Mesenchymal stem cell (in vitro differentiated cells and primary cell): ENCODE data around the gene ENAM.
"Not testable (repeated sequence)": the region's sequence is repeated elsewhere in the genome, so short reads cannot be mapped to it uniquely, and the experiment has no call there.

Source experiments
- DNase-seq: peaks from one replicate; pipeline ENCODE4 v3.0.0-alpha.2; 2013
- H2AFZ ChIP-seq: one replicate; pipeline ENCODE4 v1.6.1; 2013; ENCODE audit warnings: low read depth, mild to moderate bottlenecking, control low read depth, inconsistent platforms, low read length, moderate library complexity
- H2AK5ac ChIP-seq: 2 replicates; pipeline ENCODE4 v1.6.1; 2013; ENCODE audit warnings: low read length, moderate library complexity, mild to moderate bottlenecking, inconsistent platforms; ENCODE audit not compliant: severe bottlenecking
- H2BK120ac ChIP-seq: one replicate; pipeline ENCODE4 v1.6.1; 2013; ENCODE audit warnings: low read depth, mild to moderate bottlenecking, inconsistent platforms, low read length, moderate library complexity
- H2BK12ac ChIP-seq, 2 experiments: one replicate each; pipeline ENCODE4 v1.6.1; 2013; ENCODE audit warnings: inconsistent platforms in 2 of 2, low read length in 2 of 2, mild to moderate bottlenecking in 2 of 2, moderate library complexity in 2 of 2, control low read depth in 1 of 2
- H2BK15ac ChIP-seq: one replicate; pipeline ENCODE4 v1.6.1; 2013; ENCODE audit warnings: mild to moderate bottlenecking, low read depth, inconsistent platforms; ENCODE audit not compliant: poor library complexity, severe bottlenecking
- H2BK5ac ChIP-seq: 2 replicates; pipeline ENCODE4 v1.6.1; 2013; ENCODE audit warnings: low read depth, mild to moderate bottlenecking, low read length, control low read depth, inconsistent platforms; ENCODE audit not compliant: poor library complexity, severe bottlenecking
- H3K14ac ChIP-seq, 2 experiments: one replicate each; pipeline ENCODE4 v1.6.1; 2013; ENCODE audit warnings: inconsistent platforms in 2 of 2, low read length in 2 of 2, control low read depth in 1 of 2, mild to moderate bottlenecking in 1 of 2, moderate library complexity in 1 of 2
- H3K18ac ChIP-seq, 2 experiments: one replicate each; pipeline ENCODE4 v1.6.1; 2013; ENCODE audit warnings: inconsistent platforms in 2 of 2, low read length in 2 of 2, control low read depth in 1 of 2, low read depth in 1 of 2, mild to moderate bottlenecking in 1 of 2
- H3K23ac ChIP-seq, 2 experiments: one replicate each; pipeline ENCODE4 v1.6.1; 2013; ENCODE audit warnings: inconsistent platforms in 2 of 2, low read length in 2 of 2, mild to moderate bottlenecking in 2 of 2, moderate library complexity in 2 of 2, control low read depth in 1 of 2
- H3K27ac ChIP-seq: 2 replicates; pipeline ENCODE4 v1.5.1; 2013; ENCODE audit warnings: mild to moderate bottlenecking, moderate library complexity, low read length, control low read depth, inconsistent platforms; ENCODE audit not compliant: poor library complexity, severe bottlenecking
- H3K27me3 ChIP-seq, 2 experiments: 2 replicates each; pipeline versions ENCODE4 v1.6.1 to v1.7.0; 2013; ENCODE audit warnings: low read length in 2 of 2, mild to moderate bottlenecking in 2 of 2, moderate library complexity in 2 of 2, control low read depth in 1 of 2, inconsistent platforms in 1 of 2; ENCODE audit not compliant: control insufficient read depth in 1 of 2, insufficient read depth in 1 of 2
- H3K36me3 ChIP-seq, 2 experiments: 2 replicates each; pipeline versions ENCODE4 v1.6.1 to v1.7.0; 2013; ENCODE audit warnings: low read length in 2 of 2, control low read depth in 1 of 2, inconsistent platforms in 1 of 2, low read depth in 1 of 2, mild to moderate bottlenecking in 1 of 2; ENCODE audit not compliant: insufficient read depth in 2 of 2, control insufficient read depth in 1 of 2
- H3K4ac ChIP-seq, 2 experiments: one replicate each; pipeline ENCODE4 v1.6.1; 2013; ENCODE audit warnings: inconsistent platforms in 2 of 2, low read length in 2 of 2, mild to moderate bottlenecking in 2 of 2, moderate library complexity in 2 of 2, control low read depth in 1 of 2, low read depth in 1 of 2
- H3K4me1 ChIP-seq: 2 replicates; pipeline ENCODE4 v1.6.1; 2013; ENCODE audit warnings: low read depth, low read length, control low read depth; ENCODE audit not compliant: control insufficient read depth, insufficient read depth
- H3K4me2 ChIP-seq: 2 replicates; pipeline ENCODE4 v1.6.1; 2013; ENCODE audit warnings: low read length, mild to moderate bottlenecking, inconsistent platforms; ENCODE audit not compliant: poor library complexity, severe bottlenecking
- H3K4me3 ChIP-seq, 2 experiments: 2 replicates each; pipeline versions ENCODE4 v1.5.1 to v1.7.0; 2013; ENCODE audit warnings: low read length in 2 of 2, mild to moderate bottlenecking in 2 of 2, control low read depth in 1 of 2, low read depth in 1 of 2; ENCODE audit not compliant: insufficient read depth in 1 of 2
- H3K79me1 ChIP-seq: replicated peaks from 2 replicates; pipeline ENCODE4 v1.6.1; 2013; ENCODE audit warnings: mild to moderate bottlenecking, control low read depth, low read length, inconsistent platforms; ENCODE audit not compliant: poor library complexity, severe bottlenecking
- H3K9ac ChIP-seq: 2 replicates; pipeline ENCODE4 v1.7.0; 2013; ENCODE audit warnings: mild to moderate bottlenecking, low read length, moderate library complexity
- H3K9me3 ChIP-seq: 2 replicates; pipeline ENCODE4 v1.7.0; 2013; ENCODE audit warnings: mild to moderate bottlenecking, low read length; ENCODE audit not compliant: control insufficient read depth
- H4K8ac ChIP-seq: one replicate; pipeline ENCODE4 v1.6.1; 2013; ENCODE audit warnings: inconsistent platforms, mild to moderate bottlenecking, low read length, moderate library complexity
- H4K91ac ChIP-seq: one replicate; pipeline ENCODE4 v1.6.1; 2013; ENCODE audit warnings: mild to moderate bottlenecking, low read length, inconsistent platforms
- WGBS: methylation state at CpG from one replicate; pipeline ENCODE4 v1.1.7; 2013; ENCODE audit warnings: mixed read lengths; 5-methylcytosine and 5-hydroxymethylcytosine counted together

ENAM gene

GRCh38 chr4:70634482-70634881 lies 5.9 kb downstream of the ENAM start:
- Histone ChIP-seq H3K9ac (no peak overlapping the region), H3K4me2 (no peak overlapping the region), H3K4me3 (no peak overlapping the region), H3K14ac (no peak overlapping the region), H3K4ac (no peak overlapping the region), H3K18ac (no peak overlapping the region), H3K4me1 (no peaks in the 10 kb centered on the region), H3K27ac (no peak overlapping the region), H2AK5ac (no peak overlapping the region), H3K79me1 (no peaks in the 10 kb centered on the region), H3K27me3 (no peaks in the 10 kb centered on the region), H2BK5ac (no peak overlapping the region), H4K91ac (no peak overlapping the region), H3K36me3 (no peaks in the 10 kb centered on the region), H3K23ac (no peak overlapping the region), H2AFZ (no peak overlapping the region), H2BK12ac (no peak overlapping the region), H2BK15ac (no peak overlapping the region), H2BK120ac (no peak overlapping the region), H3K9me3 (no peaks in the 10 kb centered on the region), H4K8ac (no peak overlapping the region)
- DNase-seq, result no peak
- 98% methylated on average over 4 of the region's 5 CpGs for WGBS

GRCh38 chr4:70637239-70637913 lies 8.8 kb downstream of the ENAM start:
- Histone ChIP-seq H3K79me1 (no peaks in the 10 kb centered on the region), H3K18ac (no peak overlapping the region)
- WGBS, result 63% methylated on average over 6 of the region's 8 CpGs

GRCh38 chr4:70640192-70640591 lies 11.6 kb downstream of the ENAM start:
- no peak overlapping the region for H3K4ac ChIP-seq
- H3K9me3 ChIP-seq, result no peaks in the 10 kb centered on the region
- no peak overlapping the region for H3K4me2 ChIP-seq
- no peaks in the 10 kb centered on the region for H3K4me1 ChIP-seq
- no peak overlapping the region for H2BK5ac ChIP-seq
- H3K27me3 ChIP-seq, result no peaks in the 10 kb centered on the region
- no peak overlapping the region for H3K9ac ChIP-seq
- H2BK120ac ChIP-seq, result no peak overlapping the region
- no peak overlapping the region for H4K8ac ChIP-seq
- H2BK12ac ChIP-seq, result no peak overlapping the region
- WGBS, result 89% methylated on average over 2 of the region's 2 CpGs
- no peak overlapping the region for H3K23ac ChIP-seq
- H3K27ac ChIP-seq, result no peak overlapping the region
- DNase-seq, result no peak
- no peaks in the 10 kb centered on the region for H3K36me3 ChIP-seq
- no peak overlapping the region for H2BK15ac ChIP-seq
- H4K91ac ChIP-seq, result no peak overlapping the region
- H2AK5ac ChIP-seq, result no peak overlapping the region
- H3K18ac ChIP-seq, result no peak overlapping the region
- no peak overlapping the region for H2AFZ ChIP-seq
- no peak overlapping the region for H3K4me3 ChIP-seq
- H3K14ac ChIP-seq, result no peak overlapping the region
- no peaks in the 10 kb centered on the region for H3K79me1 ChIP-seq

More at GRCh38 chr4:70637239-70637913, 8.8 kb downstream of the ENAM start:
- H2BK15ac ChIP-seq, result no peak overlapping the region
- H3K27ac ChIP-seq, result no peak overlapping the region
- no peak overlapping the region for H3K14ac ChIP-seq
- H3K36me3 ChIP-seq, result no peaks in the 10 kb centered on the region
- no peaks in the 10 kb centered on the region for H3K9me3 ChIP-seq
- peak overlapping the region in 1 of 2 experiments; percentile 41 for H3K4me3 ChIP-seq
- no peak overlapping the region for H4K91ac ChIP-seq
- H3K4me2 ChIP-seq, result peak overlapping the region; percentile 26
- H4K8ac ChIP-seq, result no peak overlapping the region
- H3K23ac ChIP-seq, result no peak overlapping the region
- no peak overlapping the region for H2BK5ac ChIP-seq
- DNase-seq, result no peak
- no peak overlapping the region for H2AK5ac ChIP-seq
- no peaks in the 10 kb centered on the region for H3K27me3 ChIP-seq
- H3K9ac ChIP-seq, result no peak overlapping the region
- H2BK12ac ChIP-seq, result no peak overlapping the region
- H2AFZ ChIP-seq, result no peak overlapping the region
- no peaks in the 10 kb centered on the region for H3K4me1 ChIP-seq
- H3K4ac ChIP-seq, result no peak overlapping the region
- no peak overlapping the region for H2BK120ac ChIP-seq

GRCh38 chr4:70650741-70651140 lies 22.2 kb downstream of the ENAM start:
- H2BK12ac ChIP-seq, H2BK120ac ChIP-seq, H2BK5ac ChIP-seq, H3K4me3 ChIP-seq, H3K9ac ChIP-seq, H2AFZ ChIP-seq, H3K4ac ChIP-seq, DNase-seq, H3K27me3 ChIP-seq, H3K4me1 ChIP-seq, H3K23ac ChIP-seq, H4K8ac ChIP-seq, H3K14ac ChIP-seq, H2BK15ac ChIP-seq, H3K9me3 ChIP-seq, H3K4me2 ChIP-seq, H3K79me1 ChIP-seq, H3K36me3 ChIP-seq, H2AK5ac ChIP-seq, H4K91ac ChIP-seq, H3K18ac ChIP-seq, H3K27ac ChIP-seq: not testable (repeated sequence)
- WGBS, result 81% methylated on average over 3 of the region's 4 CpGs
